ENCODE data around the gene PHF2.
"Not testable (repeated sequence)": the region's sequence is repeated elsewhere in the genome, so short reads cannot be mapped to it uniquely, and the experiment has no call there.

PHF2 gene

GRCh38 chr9:93665637-93666438 is 89.5 kb downstream of the PHF2 start:
- DNase-seq (ENCODE audit: low read depth in 2 of 2), result no peak

GRCh38 chr9:93666439-93666784 is 90.0 kb downstream of the PHF2 start:
- DNase-seq (ENCODE audit: low read depth in 2 of 2), result not testable (repeated sequence)

DNA sequence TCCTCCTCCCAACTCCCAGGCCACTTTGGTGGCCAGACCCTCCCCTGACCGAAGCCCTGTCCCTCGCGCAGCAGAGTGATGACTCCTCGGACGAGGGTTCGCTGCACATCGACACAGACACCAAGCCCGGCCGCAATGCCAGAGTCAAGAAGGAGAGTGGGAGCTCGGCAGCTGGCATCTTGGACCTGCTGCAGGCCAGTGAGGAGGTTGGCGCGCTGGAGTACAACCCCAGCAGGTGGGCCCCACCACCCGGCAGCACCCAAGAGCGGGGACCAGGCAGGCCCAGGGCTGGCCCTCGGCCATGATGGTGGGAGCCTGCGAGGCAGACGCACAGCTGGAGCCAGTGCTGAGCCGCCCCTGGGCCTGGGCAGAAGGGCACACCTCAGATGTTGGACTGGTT is 90.6 kb downstream of the PHF2 start:
- DNase-seq (ENCODE audit: low read depth in 2 of 2), result no peak

DNA sequence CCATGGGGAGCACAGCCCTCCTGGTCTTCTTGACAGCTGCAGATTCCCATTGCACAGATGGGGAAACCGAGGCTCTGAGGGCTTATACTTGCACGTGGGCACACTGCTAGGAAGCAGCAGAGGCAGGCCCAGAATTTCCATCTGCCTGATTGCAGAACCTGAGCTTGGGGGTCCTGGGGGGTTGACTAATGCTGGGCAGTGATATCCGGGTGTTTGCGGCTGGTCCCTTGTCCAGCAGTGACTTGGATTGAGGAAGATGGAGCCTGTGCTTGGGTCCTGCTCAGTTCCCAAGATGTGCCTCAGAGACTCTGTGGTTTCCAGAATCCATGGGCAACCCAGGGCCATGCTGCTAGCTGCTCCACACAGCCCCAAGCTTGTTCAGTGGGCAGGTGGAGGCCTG is 91.2 kb downstream of the PHF2 start:
- DNase-seq (ENCODE audit: low read depth in 2 of 2), result no peak

DNA sequence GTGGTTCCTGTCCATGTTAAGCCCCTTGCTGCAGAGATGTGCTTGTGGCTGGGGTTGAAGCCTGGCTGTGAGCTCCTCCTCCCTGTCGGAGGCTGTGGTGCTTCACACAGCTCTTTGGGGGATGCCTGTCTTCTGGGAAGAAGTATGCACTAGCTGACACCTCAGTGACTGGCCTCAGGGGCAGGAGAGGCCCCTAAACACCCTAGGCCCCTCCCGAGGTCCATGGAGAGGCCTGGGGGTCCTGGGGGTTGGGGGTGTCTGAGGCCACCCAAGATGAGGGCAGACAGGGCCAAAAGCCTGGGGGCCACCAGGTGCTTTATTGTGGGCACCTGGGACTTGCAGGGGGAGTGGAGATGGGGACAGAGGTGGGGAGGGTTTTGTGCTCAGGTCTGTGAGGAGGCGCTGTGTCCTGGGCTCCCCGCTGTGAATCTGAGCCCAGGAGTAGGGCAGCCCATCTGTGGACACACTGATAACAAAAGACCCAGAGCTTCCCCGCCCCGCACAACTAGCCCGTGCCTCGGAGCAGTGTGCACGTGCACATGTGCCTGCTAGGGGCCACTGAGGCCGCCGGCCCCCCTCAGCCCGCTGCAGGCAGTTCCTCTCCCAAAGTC is 92.0 kb downstream of the PHF2 start:
- DNase-seq (ENCODE audit: low read depth in 2 of 2), result no peak

- no peak for DNase-seq (ENCODE audit: low read depth in 2 of 2)
Observed at GRCh38 chr9:93669116-93669957, 93.0 kb downstream of the PHF2 start.

DNA sequence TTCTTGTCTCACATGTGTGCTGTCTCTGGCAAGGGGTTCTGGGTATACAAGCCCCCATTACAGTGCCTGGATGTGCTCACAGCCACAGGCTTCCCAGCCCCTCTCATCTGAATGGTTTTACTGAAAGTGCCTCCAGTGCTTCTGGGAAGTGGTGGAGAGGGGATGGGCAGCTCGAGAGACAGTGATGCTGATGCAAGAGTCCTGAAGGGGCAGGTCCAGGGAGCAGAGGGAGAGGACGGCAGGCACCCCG is 93.5 kb downstream of the PHF2 start:
- no peak for DNase-seq (ENCODE audit: low read depth in 2 of 2)

DNA sequence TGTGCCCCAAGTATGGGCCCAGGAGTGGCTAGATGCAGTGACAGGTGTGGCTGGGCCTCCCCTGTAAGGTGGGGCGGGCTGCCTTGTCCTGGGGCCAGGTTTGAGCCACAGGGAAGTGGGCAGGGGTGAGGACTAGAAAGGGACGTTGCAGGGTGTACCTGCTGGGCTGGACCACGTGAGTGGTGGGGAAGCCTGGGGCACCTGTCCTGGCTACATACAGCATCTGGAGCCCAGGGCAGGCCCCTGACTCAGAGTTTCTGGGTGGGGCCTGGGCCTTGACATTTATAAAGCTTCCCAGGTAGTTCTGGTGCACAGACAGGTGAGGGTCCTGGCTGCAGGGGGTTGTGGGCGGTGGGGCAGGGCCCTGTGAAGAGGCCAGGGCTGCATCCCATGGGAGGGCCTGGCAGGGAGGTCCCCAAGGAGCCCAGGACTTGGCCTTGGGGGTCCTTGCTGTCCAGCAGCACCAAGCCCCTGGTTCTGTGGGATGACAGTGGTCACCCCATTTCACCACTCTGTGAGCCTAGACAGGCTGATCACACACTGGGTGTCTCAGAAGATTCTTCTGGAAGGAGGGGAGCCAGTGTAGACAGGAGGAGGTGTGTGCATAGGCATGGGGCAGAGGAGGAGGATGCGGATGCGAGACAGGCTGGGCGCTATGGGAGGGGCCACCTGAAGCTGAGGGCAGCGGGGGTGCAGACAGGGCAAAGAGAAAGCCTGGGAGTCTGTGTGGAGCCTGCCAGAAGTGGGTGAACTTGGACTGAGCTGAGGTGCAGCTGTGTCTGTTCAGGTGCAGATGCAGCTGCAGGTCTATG is 94.0 kb downstream of the PHF2 start:
- DNase-seq (ENCODE audit: low read depth in 2 of 2), result no peak

- DNase-seq (ENCODE audit: low read depth in 2 of 2), result no peak
Observed at GRCh38 chr9:93671020-93671338, 94.6 kb downstream of the PHF2 start.

DNA sequence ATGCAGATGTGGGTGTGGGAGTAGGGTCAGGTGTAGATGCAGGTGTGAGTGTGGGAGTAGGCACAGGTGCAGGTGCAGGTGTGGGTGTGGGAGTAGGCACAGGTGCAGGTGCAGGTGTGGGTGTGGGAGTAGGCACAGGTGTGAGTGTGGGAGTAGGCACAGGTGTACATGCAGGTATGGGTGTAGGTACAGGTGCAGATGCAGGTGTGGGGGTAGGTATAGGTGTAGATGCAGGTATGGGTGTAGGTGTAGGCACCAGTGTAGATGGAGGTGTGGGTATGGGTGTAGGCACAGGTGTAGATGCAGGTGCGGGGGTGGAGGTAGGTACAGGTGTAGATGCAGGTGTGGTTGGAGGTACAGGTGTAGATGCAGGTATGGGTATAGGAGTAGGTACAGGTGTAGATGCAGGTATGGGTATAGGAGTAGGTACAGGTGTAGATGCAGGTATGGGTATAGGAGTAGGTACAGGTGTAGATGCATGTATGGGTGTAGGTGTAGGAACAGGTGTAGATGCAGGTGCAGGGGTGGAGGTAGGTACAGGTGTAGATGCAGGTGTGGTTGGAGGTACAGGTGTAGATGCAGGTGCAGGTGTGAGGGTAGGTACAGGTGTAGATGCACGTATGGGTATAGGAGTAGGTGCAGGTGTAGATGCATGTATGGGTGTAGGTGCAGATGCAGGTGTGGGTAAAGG is 96.1 kb downstream of the PHF2 start:
- not testable (repeated sequence) for DNase-seq (ENCODE audit: low read depth in 2 of 2)

GRCh38 chr9:93673021-93673838 is 96.8 kb downstream of the PHF2 start:
- DNase-seq (ENCODE audit: low read depth in 2 of 2), result no peak

GRCh38 chr9:93673839-93674334 is 97.5 kb downstream of the PHF2 start:
- DNase-seq (ENCODE audit: low read depth in 2 of 2), result no peak

DNA sequence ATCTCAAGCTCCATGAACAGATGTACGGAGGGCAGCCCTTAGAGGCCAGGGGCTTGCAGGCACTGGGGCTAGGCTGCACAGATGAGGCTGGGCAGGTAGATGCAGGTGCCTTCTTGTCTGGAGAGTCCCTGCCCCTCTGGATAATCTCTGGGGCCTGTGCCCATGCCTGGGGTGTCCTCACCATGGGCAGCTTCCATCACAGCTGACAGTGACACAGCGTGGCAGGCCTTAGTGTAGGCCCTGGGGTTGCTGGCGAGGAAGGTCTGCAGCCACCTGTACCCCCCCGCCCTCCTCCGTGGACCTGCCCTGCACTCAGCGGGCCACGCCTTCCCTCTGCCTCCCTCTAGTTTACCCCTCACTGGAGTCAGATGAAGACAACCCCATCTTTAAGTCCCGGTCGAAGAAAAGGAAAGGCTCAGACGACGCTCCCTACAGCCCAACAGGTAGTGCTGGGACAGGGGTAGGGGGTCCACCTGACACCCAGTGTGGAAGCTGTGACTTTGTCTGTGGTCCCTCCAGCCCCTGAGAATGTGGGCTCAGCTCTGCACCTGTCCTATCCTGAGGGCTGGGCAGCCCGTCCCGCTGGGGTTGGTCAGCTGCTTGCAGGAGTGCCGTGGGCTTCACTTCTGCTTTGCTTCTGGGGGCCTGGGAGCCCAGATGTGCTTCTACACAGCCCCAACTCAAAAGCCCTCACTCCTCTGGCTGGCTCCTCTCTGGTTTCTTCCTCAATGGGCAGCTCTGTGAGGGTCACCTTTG is 98.4 kb downstream of the PHF2 start:
- no peak for DNase-seq (ENCODE audit: low read depth in 2 of 2)

GRCh38 chr9:93675336-93676150 is 99.2 kb downstream of the PHF2 start:
- no peak for DNase-seq (ENCODE audit: low read depth in 2 of 2)

GRCh38 chr9:93676310-93677047 is 100.1 kb downstream of the PHF2 start:
- DNase-seq (ENCODE audit: low read depth in 2 of 2), result no peak

DNA sequence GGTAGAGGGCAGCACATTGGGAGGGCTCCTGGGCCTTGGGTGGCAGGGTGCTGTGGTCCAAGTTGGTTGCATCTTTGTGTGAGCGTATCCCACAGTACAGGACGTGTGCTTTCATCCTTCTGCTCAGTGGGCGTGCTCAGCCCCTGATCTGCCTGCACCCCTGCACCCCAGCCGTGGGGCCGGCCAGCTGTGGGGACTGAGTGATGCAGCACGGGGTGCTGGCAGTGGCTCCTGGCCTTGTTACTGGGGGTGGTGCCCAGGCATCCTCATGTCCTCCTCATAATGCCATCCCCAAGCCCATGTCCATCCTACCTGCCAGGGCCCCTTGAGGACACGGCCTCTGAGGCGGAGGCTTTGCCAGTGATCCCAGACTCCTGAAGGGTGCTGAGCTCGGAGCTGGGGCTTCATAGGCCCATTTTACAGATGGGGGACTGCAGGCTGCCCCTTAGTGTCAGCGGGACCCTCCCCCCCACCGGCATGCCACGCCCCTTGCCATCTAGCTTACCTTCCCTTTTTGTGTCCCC is 100.7 kb downstream of the PHF2 start:
- DNase-seq (ENCODE audit: low read depth in 2 of 2), result no peak

DNA sequence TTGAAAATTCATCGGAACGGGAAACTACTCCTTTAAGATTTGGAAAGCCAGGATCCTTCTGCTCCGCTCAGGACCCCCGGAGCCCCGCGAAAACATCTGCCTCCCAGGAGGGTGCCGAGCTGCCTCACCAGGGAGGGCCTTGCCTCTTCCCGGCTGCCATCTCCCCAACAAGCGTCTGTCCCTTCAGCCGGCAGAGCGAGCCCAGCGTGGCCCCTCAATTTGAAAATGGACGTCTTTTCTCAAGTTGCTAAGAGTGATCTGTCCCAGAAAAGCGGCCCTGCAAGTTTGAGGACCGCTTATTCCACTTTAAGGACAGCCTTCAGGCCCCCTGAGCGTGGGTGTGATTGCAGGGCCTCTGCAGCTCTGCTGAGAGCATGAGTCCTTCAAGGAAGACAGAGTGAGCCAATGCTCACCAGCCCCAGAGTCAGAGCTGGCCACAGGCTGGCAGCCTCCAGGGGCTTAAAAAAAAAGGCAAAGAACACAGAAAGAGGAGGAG is 101.3 kb downstream of the PHF2 start:
- DNase-seq (ENCODE audit: low read depth in 2 of 2), result no peak
